ENCODE results near the gene AK8. TPM values are rescaled to one million over a fixed set of nuclear protein-coding genes. Genes with fewer than 3 reads are reported as not detected.

Gene AK8
- total and polyA plus RNA-seq, 2 of the 4 experiments (the other 2 are of a cell fraction) = under 0.01 to 0.09 TPM

DNA sequence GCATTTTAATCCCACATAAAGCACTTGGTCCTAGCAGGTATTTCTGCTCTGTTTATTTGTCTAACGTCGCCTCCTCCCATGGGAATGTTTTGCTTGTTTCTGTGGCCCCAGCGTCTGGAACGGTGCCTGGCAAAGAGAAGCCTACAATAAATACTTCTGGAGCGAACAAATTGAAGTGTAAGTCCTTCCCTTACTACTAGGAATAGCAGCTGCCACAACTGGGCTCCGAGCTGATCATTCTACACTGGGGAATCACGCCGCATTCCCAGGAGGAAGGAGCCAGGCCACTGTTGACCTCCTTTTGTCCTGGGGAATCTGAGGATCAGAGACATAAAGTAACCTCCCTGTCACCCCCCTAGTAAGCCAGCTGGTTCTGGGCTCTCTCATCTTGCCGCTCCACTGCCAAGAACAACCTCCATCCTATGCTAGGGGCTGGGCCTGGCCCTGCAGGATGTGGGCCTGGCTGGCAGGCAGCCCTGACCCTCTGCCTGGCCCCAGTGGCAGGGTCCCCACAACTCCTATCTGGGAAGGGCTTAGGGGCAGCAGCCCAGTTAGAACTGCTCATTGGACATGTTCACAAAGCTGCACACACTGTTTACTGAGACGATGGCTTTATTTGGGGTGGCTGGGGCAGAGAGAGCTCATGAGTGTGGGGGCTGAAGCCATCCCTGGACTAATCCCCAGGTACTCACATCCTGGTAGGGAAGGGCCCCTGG, 125.0 kb downstream of the AK8 start:
- H3K27me3 ChIP-seq (ENCODE audit: control insufficient read depth, insufficient read depth, low read length) = peaks cover 46% of the 10 kb centered on the region
- no peaks in the 10 kb centered on the region for H3K79me1 ChIP-seq (ENCODE audit: low read depth in 1 of 2, low read length in 2 of 2)
- H4K8ac ChIP-seq (ENCODE audit: low read depth in 2 of 2, low read length in 2 of 2) = no peak overlapping the region
- H2BK5ac ChIP-seq (ENCODE audit: low read depth, low read length, poor library complexity, severe bottlenecking) = no peak overlapping the region
- H2AFZ ChIP-seq (replicated peaks; ENCODE audit: low read length, poor library complexity) = no peak overlapping the region
- WGBS, 2 experiments (ENCODE audit: extremely low coverage in 2 of 2, insufficient read length in 1 of 2) = 8% methylated on average over 3 of the region's 10 CpGs; no CpG with 5 or more reads in 1 of the 2 experiments
- ChIA-PET POLR2A (ENCODE audit: unreplicated experiment) (no interaction called here), CTCF (no interaction called here)
- H3K18ac ChIP-seq (ENCODE audit: low read depth, low read length) = no peak overlapping the region
- H3K9me3 ChIP-seq (ENCODE audit: control insufficient read depth, insufficient read depth, low read length) = no peaks in the 10 kb centered on the region
- DNase-seq (no peak), ATAC-seq (ENCODE audit: low read depth) (peak; percentile 57)
- H2BK15ac ChIP-seq (ENCODE audit: low read depth, low read length) = no peak overlapping the region
- H3K4me3 ChIP-seq (ENCODE audit: insufficient read depth, low read depth, low read length) = no peak overlapping the region
- H2AK5ac ChIP-seq (ENCODE audit: low read depth, low read length) = no peak overlapping the region
- H3K14ac ChIP-seq (replicated peaks; ENCODE audit: low read depth, low read length) = no peak overlapping the region
- intact Hi-C loops (cut with micrococcal nuclease) = no loop called here
- H3K27ac ChIP-seq (ENCODE audit: insufficient read depth, low read length) = no peak overlapping the region
- H4K5ac ChIP-seq (ENCODE audit: low read depth, low read length) = no peak overlapping the region
- H3K36me3 ChIP-seq (ENCODE audit: control insufficient read depth, insufficient read depth, low read length) = no peaks in the 10 kb centered on the region
- in situ Hi-C loops (cut with MboI; ENCODE audit: low sequenced_read_pairs) = no loop called here
- H4K20me1 ChIP-seq (ENCODE audit: insufficient read depth, low read length) = no peaks in the 10 kb centered on the region
- no peaks in the 10 kb centered on the region; the same call in 1 of the 2 replicates for H3K4me1 ChIP-seq (ENCODE audit: control insufficient read depth, insufficient read depth, low read length)
- H3K56ac ChIP-seq (ENCODE audit: extremely low read depth, insufficient read depth, low read length) = no peak overlapping the region
- no peak overlapping the region for H4K91ac ChIP-seq (ENCODE audit: insufficient read depth, low read depth, low read length)
- no peak overlapping the region for H3K9ac ChIP-seq (ENCODE audit: low read depth, low read length)
- no peak overlapping the region for H2BK120ac ChIP-seq (ENCODE audit: low read depth, low read length)
- H3K4ac ChIP-seq (ENCODE audit: low read depth, low read length) = no peak overlapping the region
- dilution Hi-C loops (cut with HindIII; ENCODE audit: low sequenced_read_pairs, unreplicated experiment) = no loop called here
- H3K23ac ChIP-seq (ENCODE audit: low read depth, low read length) = no peak overlapping the region
- TF ChIP-seq MAFK (IDR thresholded peaks at IDR 0.05; ENCODE audit: low read depth, low read length) (no peak), RAD21 (IDR thresholded peaks at IDR 0.05; ENCODE audit: low read length) (no peak), RFX5 (IDR thresholded peaks at IDR 0.05; ENCODE audit: low read depth, low read length) (no peak), BHLHE40 (IDR thresholded peaks at IDR 0.05; ENCODE audit: low read depth, low read length) (no peak), ELK1 (IDR thresholded peaks at IDR 0.05; ENCODE audit: borderline replicate concordance, low read depth, low read length) (no peak), CHD1 (IDR thresholded peaks at IDR 0.05; ENCODE audit: low read depth, low read length) (no peak), CEBPB (IDR thresholded peaks at IDR 0.05; ENCODE audit: low read depth, low read length) (no peak), NFE2L2 (IDR thresholded peaks at IDR 0.05; ENCODE audit: low read depth, low read length) (no peak), SMC3 (IDR thresholded peaks at IDR 0.05; ENCODE audit: low read depth, low read length) (no peak), POLR2A (IDR thresholded peaks at IDR 0.05; ENCODE audit: low read depth, low read length) (no peak), FOS (IDR thresholded peaks at IDR 0.05; ENCODE audit: low read depth, low read length) (no peak), RCOR1 (IDR thresholded peaks at IDR 0.05; ENCODE audit: insufficient replicate concordance, low read length) (no peak), MAZ (IDR thresholded peaks at IDR 0.05; ENCODE audit: borderline replicate concordance, low read depth, low read length) (no peak), MXI1 (IDR thresholded peaks at IDR 0.05; ENCODE audit: borderline replicate concordance, low read depth, low read length) (no peak)
- TF ChIP-seq, protein P1, sequence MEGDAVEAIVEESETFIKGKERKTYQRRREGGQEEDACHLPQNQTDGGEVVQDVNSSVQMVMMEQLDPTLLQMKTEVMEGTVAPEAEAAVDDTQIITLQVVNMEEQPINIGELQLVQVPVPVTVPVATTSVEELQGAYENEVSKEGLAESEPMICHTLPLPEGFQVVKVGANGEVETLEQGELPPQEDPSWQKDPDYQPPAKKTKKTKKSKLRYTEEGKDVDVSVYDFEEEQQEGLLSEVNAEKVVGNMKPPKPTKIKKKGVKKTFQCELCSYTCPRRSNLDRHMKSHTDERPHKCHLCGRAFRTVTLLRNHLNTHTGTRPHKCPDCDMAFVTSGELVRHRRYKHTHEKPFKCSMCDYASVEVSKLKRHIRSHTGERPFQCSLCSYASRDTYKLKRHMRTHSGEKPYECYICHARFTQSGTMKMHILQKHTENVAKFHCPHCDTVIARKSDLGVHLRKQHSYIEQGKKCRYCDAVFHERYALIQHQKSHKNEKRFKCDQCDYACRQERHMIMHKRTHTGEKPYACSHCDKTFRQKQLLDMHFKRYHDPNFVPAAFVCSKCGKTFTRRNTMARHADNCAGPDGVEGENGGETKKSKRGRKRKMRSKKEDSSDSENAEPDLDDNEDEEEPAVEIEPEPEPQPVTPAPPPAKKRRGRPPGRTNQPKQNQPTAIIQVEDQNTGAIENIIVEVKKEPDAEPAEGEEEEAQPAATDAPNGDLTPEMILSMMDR (conservative IDR thresholded peaks at IDR 0.05; ENCODE audit: low read depth, low read length) = no peak
- TF ChIP-seq, protein P2, sequence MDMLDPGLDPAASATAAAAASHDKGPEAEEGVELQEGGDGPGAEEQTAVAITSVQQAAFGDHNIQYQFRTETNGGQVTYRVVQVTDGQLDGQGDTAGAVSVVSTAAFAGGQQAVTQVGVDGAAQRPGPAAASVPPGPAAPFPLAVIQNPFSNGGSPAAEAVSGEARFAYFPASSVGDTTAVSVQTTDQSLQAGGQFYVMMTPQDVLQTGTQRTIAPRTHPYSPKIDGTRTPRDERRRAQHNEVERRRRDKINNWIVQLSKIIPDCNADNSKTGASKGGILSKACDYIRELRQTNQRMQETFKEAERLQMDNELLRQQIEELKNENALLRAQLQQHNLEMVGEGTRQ (IDR thresholded peaks at IDR 0.05; ENCODE audit: low read depth, low read length) = no peak
- no peak overlapping the region for H3K4me2 ChIP-seq (ENCODE audit: low read depth, low read length)
- no peak overlapping the region for H2BK20ac ChIP-seq (ENCODE audit: low read depth, low read length)
- no peaks in the 10 kb centered on the region for H3K9me1 ChIP-seq (ENCODE audit: insufficient read depth, low read length)
- no TSS peak for BruUV-seq (replicated peaks)
- H2AK9ac ChIP-seq (replicated peaks; ENCODE audit: low read depth, low read length, poor library complexity) = no peak overlapping the region

All from IMR-90 (cell line).